CD4-positive, alpha-beta memory T cell (primary cell): Measurements from ENCODE around the gene SERPINA1. TPM values are rescaled to one million over a fixed set of nuclear protein-coding genes. Genes with fewer than 3 reads are reported as not detected.

ENCODE experiments used
- CTCF ChIA-PET: fragments of 350-600 bp; sonication (Branson Sonifier 250); formaldehyde crosslinking; loops from one replicate; lab custom pipeline; 2021; ENCODE audit warnings: inconsistent platforms; ENCODE audit not compliant: partially characterized antibody; lab: Charles Lee
- POLR2A ChIA-PET: fragments of 350-600 bp; sonication (Branson Sonifier 250); formaldehyde crosslinking; loops from one replicate; lab custom pipeline; 2021; ENCODE audit not compliant: partially characterized antibody; lab: Charles Lee
- DNase-seq, 5 donors: peaks; one replicate each; pipeline versions ENCODE4 v3.0.0 to v3.0.0-alpha.2; 2020 to 2022; ENCODE audit warnings: mixed read lengths in 1 of 5
- H3K27ac ChIP-seq: one replicate; pipeline ENCODE4 v1.7.0; 2013; ENCODE audit warnings: low read depth, low read length
- H3K27me3 ChIP-seq: 2 replicates; pipeline ENCODE4 v1.7.0; 2013; ENCODE audit warnings: mild to moderate bottlenecking, low read length, moderate library complexity; ENCODE audit not compliant: insufficient read depth
- H3K36me3 ChIP-seq: 2 replicates; pipeline ENCODE4 v1.7.0; 2013; ENCODE audit warnings: mild to moderate bottlenecking, low read length, moderate library complexity; ENCODE audit not compliant: insufficient read depth
- H3K4me1 ChIP-seq: 2 replicates; pipeline ENCODE4 v1.7.0; 2013; ENCODE audit warnings: mild to moderate bottlenecking, low read length, moderate library complexity; ENCODE audit not compliant: insufficient read depth
- H3K4me3 ChIP-seq, 2 donors: one replicate each; pipeline ENCODE4 v1.7.0; 2013; ENCODE audit warnings: low read length in 2 of 2, mild to moderate bottlenecking in 1 of 2
- H3K9me3 ChIP-seq, 2 donors: one replicate each; pipeline ENCODE4 v1.7.0; 2013; ENCODE audit warnings: low read length in 2 of 2, control low read depth in 1 of 2; ENCODE audit not compliant: control insufficient read depth in 1 of 2
- H3K27ac Mint-ChIP-seq, 7 donors: one replicate each; pipeline ENCODE4 v1.8.0; 2020 to 2021; ENCODE audit warnings: mixed read lengths in 7 of 7, mild to moderate bottlenecking in 6 of 7, inconsistent platforms in 3 of 7, moderate library complexity in 3 of 7
- H3K27me3 Mint-ChIP-seq, 2 donors: one replicate each; pipeline ENCODE4 v1.8.0; 2020 to 2021; ENCODE audit warnings: mixed read lengths in 2 of 2
- H3K36me3 Mint-ChIP-seq, 2 donors: one replicate each; pipeline ENCODE4 v1.8.0; 2020 to 2021; ENCODE audit warnings: mixed read lengths in 2 of 2, inconsistent platforms in 1 of 2, mild to moderate bottlenecking in 1 of 2
- H3K4me1 Mint-ChIP-seq, 4 donors: one replicate each; pipeline ENCODE4 v1.8.0; 2020 to 2021; ENCODE audit warnings: mixed read lengths in 4 of 4, mild to moderate bottlenecking in 1 of 4
- H3K4me3 Mint-ChIP-seq, 8 donors: one replicate each; pipeline ENCODE4 v1.8.0; 2020 to 2021; ENCODE audit warnings: mixed read lengths in 8 of 8, mild to moderate bottlenecking in 7 of 8, moderate library complexity in 6 of 8, inconsistent platforms in 3 of 8
- H3K9me3 Mint-ChIP-seq, 8 donors: one replicate each; pipeline ENCODE4 v1.8.0; 2020 to 2021; ENCODE audit warnings: mixed read lengths in 8 of 8, mild to moderate bottlenecking in 5 of 8, inconsistent platforms in 3 of 8, moderate library complexity in 1 of 8
- intact Hi-C: fragments of 100-400 bp; cut with micrococcal nuclease; formaldehyde crosslinking; loops from one replicate; pipeline ENCODE4 v1.15.1; 2023
- polyA plus RNA-seq, 2 donors: library from polyadenylated mRNA; unstranded; fragments of 300-500 nt; fragmentation: Illumina TruSeq; gene quantifications; one replicate each; pipeline ENCODE4 v1.2.3, GENCODE V29; 2021
- total RNA-seq, 2 experiments: library from RNA; stranded (reverse); gene quantifications; one replicate each; pipeline ENCODE4 v1.2.3, GENCODE V29; 2021

The SERPINA1 gene
- total and polyA plus RNA-seq, 4 experiments from 2014 or later, result 0.44 to 0.58 TPM; not detected in 2

GRCh38 chr14:94397289-94398181, 9.1 kb upstream of the SERPINA1 start:
- ChIA-PET POLR2A (no interaction called here), CTCF (no interaction called here)
- H3K4me1 Mint-ChIP-seq, result peaks cover 0 to 24% (median 7%) of the 10 kb centered on the region in 4 donors
- DNase-seq, result no peak
- Histone ChIP-seq H3K27ac (no peak overlapping the region), H3K4me3 (no peak overlapping the region), H3K4me1 (peaks cover 12% of the 10 kb centered on the region), H3K9me3 (no peaks in the 10 kb centered on the region), H3K36me3 (no peaks in the 10 kb centered on the region), H3K27me3 (no peaks in the 10 kb centered on the region)
- peaks cover 7 to 18% of the 10 kb centered on the region in 2 donors for H3K27me3 Mint-ChIP-seq
- H3K27ac Mint-ChIP-seq, result no peak overlapping the region
- no peak overlapping the region for H3K4me3 Mint-ChIP-seq
- peaks cover 0 to 4% (median 0%) of the 10 kb centered on the region in 8 donors for H3K9me3 Mint-ChIP-seq
- H3K36me3 Mint-ChIP-seq, result no peaks in the 10 kb centered on the region
- intact Hi-C loops, result no loop called here

- H3K27me3 ChIP-seq, result no peaks in the 10 kb centered on the region
- no peaks in the 10 kb centered on the region for H3K36me3 ChIP-seq
- intact Hi-C loops, result no loop called here
- H3K4me3 Mint-ChIP-seq, result no peak overlapping the region
- H3K4me3 ChIP-seq, result no peak overlapping the region
- peaks cover 19% of the 10 kb centered on the region for H3K4me1 ChIP-seq
- H3K36me3 Mint-ChIP-seq, result no peaks in the 10 kb centered on the region
- ChIA-PET CTCF (no interaction called here), POLR2A (no interaction called here)
- peaks cover 7 to 16% of the 10 kb centered on the region in 2 donors for H3K27me3 Mint-ChIP-seq
- peaks cover 0 to 4% (median 0%) of the 10 kb centered on the region in 8 donors for H3K9me3 Mint-ChIP-seq
- H3K4me1 Mint-ChIP-seq, result peaks cover 1 to 32% (median 10%) of the 10 kb centered on the region in 4 donors
- H3K9me3 ChIP-seq, result no peaks in the 10 kb centered on the region
- no peak for DNase-seq
- no peak overlapping the region for H3K27ac Mint-ChIP-seq
- H3K27ac ChIP-seq, result no peak overlapping the region
Observed at GRCh38 chr14:94396628-94397225, 8.3 kb upstream of the SERPINA1 start.

GRCh38 chr14:94395888-94396574, 7.6 kb upstream of the SERPINA1 start:
- Mint-ChIP-seq H3K4me3 (no peak overlapping the region), H3K36me3 (no peaks in the 10 kb centered on the region), H3K27ac (no peak overlapping the region), H3K4me1 (peaks cover 1 to 34% (median 12%) of the 10 kb centered on the region in 4 donors), H3K27me3 (peaks cover 7 to 16% of the 10 kb centered on the region in 2 donors), H3K9me3 (peaks cover 0 to 4% (median 0%) of the 10 kb centered on the region in 8 donors)
- intact Hi-C loops, result no loop called here
- DNase-seq, result no peak
- Histone ChIP-seq H3K9me3 (no peaks in the 10 kb centered on the region), H3K4me3 (no peak overlapping the region), H3K27me3 (no peaks in the 10 kb centered on the region), H3K36me3 (no peaks in the 10 kb centered on the region), H3K4me1 (peaks cover 22% of the 10 kb centered on the region), H3K27ac (no peak overlapping the region)
- CTCF ChIA-PET, result no interaction called here
- POLR2A ChIA-PET, result no interaction called here

GRCh38 chr14:94395282-94395887, 7.0 kb upstream of the SERPINA1 start:
- Mint-ChIP-seq H3K4me3 (no peak overlapping the region), H3K27me3 (peaks cover 7 to 13% of the 10 kb centered on the region in 2 donors), H3K4me1 (peaks cover 1 to 34% (median 12%) of the 10 kb centered on the region in 4 donors), H3K9me3 (peaks cover 0 to 4% (median 0%) of the 10 kb centered on the region in 8 donors), H3K36me3 (no peaks in the 10 kb centered on the region), H3K27ac (no peak overlapping the region)
- Histone ChIP-seq H3K36me3 (no peaks in the 10 kb centered on the region), H3K27ac (no peak overlapping the region), H3K4me1 (peaks cover 22% of the 10 kb centered on the region), H3K9me3 (no peaks in the 10 kb centered on the region), H3K4me3 (no peak overlapping the region), H3K27me3 (no peaks in the 10 kb centered on the region)
- DNase-seq, result no peak
- ChIA-PET POLR2A (no interaction called here), CTCF (no interaction called here)
- intact Hi-C loops, result no loop called here

GRCh38 chr14:94394581-94395207, 6.3 kb upstream of the SERPINA1 start:
- POLR2A ChIA-PET, result no interaction called here
- CTCF ChIA-PET, result no interaction called here
- H3K4me3 Mint-ChIP-seq, result no peak overlapping the region
- intact Hi-C loops, result no loop called here
- no peaks in the 10 kb centered on the region for H3K36me3 Mint-ChIP-seq
- H3K9me3 ChIP-seq, result no peaks in the 10 kb centered on the region
- no peak overlapping the region for H3K27ac Mint-ChIP-seq
- H3K9me3 Mint-ChIP-seq, result peaks cover 0 to 4% (median 0%) of the 10 kb centered on the region in 8 donors
- no peaks in the 10 kb centered on the region for H3K36me3 ChIP-seq
- no peak for DNase-seq
- no peak overlapping the region for H3K27ac ChIP-seq
- no peaks in the 10 kb centered on the region for H3K27me3 ChIP-seq
- peaks cover 22% of the 10 kb centered on the region for H3K4me1 ChIP-seq
- peaks cover 7 to 11% of the 10 kb centered on the region in 2 donors for H3K27me3 Mint-ChIP-seq
- peaks cover 1 to 34% (median 12%) of the 10 kb centered on the region in 4 donors for H3K4me1 Mint-ChIP-seq
- no peak overlapping the region for H3K4me3 ChIP-seq

- Mint-ChIP-seq H3K4me1 (peaks cover 1 to 34% (median 12%) of the 10 kb centered on the region in 4 donors), H3K4me3 (no peak overlapping the region), H3K36me3 (no peaks in the 10 kb centered on the region), H3K27me3 (peaks cover 7 to 9% of the 10 kb centered on the region in 2 donors), H3K9me3 (peaks cover 0 to 4% (median 0%) of the 10 kb centered on the region in 8 donors), H3K27ac (no peak overlapping the region)
- DNase-seq, result no peak
- H3K9me3 ChIP-seq, result no peaks in the 10 kb centered on the region
- H3K27ac ChIP-seq, result no peak overlapping the region
- no peaks in the 10 kb centered on the region for H3K27me3 ChIP-seq
- no peak overlapping the region for H3K4me3 ChIP-seq
- H3K36me3 ChIP-seq, result no peaks in the 10 kb centered on the region
- peaks cover 22% of the 10 kb centered on the region for H3K4me1 ChIP-seq
- ChIA-PET CTCF (no interaction called here), POLR2A (no interaction called here)
- intact Hi-C loops, result no loop called here
Observed at GRCh38 chr14:94394025-94394493, 5.7 kb upstream of the SERPINA1 start.
